NCI-H82 treated with DMSO at 0.1 percent for 48 hours (cell line): ENCODE measurements around the gene EMC9.

Experiments used
- DNase-seq: peaks from one replicate; lab custom pipeline; 2025; ENCODE audit not compliant: unreplicated experiment; lab: John Stamatoyannopoulos, UW

Gene EMC9

GRCh38 chr14:24177041-24177825, 35.8 kb upstream of the EMC9 start:
- no peak for DNase-seq

GRCh38 chr14:24176599-24176998, 35.2 kb upstream of the EMC9 start:
- no peak for DNase-seq

DNA sequence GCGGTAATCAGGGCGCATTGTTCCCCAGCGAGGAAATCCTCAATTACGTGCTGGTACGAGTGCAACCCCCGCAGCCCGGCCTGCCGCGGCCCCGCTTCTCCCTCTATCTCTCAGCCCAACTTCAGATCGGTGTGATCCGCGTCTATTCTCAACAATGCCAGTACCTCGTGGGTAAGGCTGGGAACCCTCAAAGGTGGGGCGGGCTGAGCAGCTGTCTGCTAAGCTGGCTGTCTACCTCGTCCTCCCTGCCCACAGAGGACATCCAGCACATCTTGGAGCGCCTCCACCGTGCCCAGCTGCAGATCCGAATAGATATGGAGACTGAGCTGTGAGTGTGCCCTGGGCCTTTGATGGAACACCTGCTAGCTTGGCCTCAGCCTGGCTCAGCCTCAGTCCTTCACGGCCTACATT, 31.5 kb upstream of the EMC9 start:
- no peak for DNase-seq

DNA sequence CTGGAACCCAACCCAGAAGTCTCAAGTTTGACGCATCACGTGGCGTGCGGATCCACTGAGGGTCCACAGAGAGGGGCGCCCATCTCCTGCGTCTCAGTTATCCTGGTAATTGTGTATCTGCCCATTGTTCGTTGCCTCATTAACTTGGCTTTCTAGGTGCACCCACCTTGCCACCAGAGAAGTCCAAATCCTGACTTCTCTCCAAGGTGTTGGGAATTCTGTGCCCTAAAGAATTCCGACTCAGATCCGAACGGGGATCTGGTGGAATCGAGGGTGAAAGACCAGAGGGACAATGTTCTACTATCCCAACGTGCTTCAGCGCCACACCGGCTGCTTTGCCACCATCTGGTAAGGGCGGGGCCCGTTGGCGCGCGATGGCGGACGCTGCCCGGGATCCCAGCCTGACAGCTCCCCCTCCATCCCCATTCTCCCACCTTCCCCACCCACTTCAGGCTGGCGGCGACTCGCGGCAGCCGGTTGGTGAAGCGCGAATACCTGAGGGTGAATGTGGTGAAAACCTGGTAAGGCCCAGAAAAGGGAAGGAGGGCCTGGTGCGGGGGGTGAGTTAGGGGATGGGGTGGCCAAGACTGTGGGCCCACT, 31.0 kb upstream of the EMC9 start:
- DNase-seq = no peak

DNA sequence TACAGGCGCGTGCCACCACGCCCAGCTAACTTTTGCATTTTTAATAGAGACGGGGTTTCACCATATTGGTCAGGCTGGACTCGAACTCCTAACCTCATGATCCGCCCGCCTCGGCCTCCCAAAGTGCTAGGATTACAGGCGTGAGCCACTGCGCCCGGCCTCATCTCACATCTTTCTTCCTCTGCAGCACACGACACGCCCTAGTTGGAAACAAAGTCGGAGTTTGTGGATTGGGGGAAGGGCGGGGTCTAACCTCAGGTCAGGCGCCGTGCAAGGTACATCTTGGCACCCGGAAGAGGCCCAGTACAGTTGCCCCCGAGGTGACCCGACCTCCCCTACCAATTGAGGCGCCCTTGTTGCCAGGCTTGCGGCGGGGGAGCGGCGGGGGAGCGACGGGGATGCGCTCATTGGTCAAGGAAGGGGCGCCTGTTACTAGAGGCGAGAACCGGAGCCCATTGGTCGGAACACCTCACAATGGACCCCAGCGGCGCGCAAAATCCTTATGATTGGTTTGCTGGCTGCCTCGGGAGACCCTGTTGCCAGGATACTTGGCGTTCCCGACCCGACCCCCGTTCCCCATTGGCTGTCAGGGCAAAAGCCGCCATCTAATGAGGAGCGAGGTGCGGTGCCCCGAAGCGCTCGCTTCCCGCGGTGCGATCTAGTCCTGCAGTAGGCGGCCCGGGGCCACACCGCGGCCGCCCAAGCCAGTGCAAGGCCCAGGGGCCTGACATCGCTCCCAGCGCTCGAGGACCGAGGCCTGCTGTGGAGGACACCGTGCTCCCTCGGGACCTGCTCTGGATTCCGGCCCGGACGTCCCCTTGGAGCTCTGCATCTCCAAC, 30.2 kb upstream of the EMC9 start, which contains the start of gene REC8:
REC8 (plus strand) TSS at position 659 of the 839 bp plus-strand sequence. CDS start 473 bp downstream, outside the sequence.
- DNase-seq = peak; percentile 91

GRCh38 chr14:24167469-24168114, 26.2 kb upstream of the EMC9 start:
- no peak for DNase-seq

- no peak for DNase-seq
These were observed 24.4 kb upstream of the EMC9 start for GRCh38 chr14:24165785-24166184.

DNA sequence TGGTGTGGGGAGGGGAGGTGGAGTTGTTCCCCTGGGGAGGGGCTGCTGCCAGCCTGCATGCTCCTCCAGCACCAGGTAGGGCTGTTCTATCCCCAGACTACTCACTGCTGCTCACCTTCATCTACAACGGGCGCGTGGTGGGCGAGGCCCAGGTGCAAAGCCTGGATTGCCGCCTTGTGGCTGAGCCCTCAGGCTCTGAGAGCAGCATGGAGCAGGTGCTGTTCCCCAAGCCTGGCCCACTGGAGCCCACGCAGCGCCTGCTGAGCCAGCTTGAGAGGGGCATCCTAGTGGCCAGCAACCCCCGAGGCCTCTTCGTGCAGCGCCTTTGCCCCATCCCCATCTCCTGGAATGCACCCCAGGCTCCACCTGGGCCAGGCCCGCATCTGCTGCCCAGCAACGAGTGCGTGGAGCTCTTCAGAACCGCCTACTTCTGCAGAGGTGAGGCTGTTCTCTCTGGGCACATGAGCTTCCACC, 23.2 kb upstream of the EMC9 start:
- no peak for DNase-seq

GRCh38 chr14:24162093-24162492, 20.7 kb upstream of the EMC9 start:
- no peak for DNase-seq

GRCh38 chr14:24160850-24161804, 19.7 kb upstream of the EMC9 start, which contains the start of gene IRF9:
Gene IRF9, plus strand, starts transcription at chr14:24161265. Its CDS starts 880 bp downstream, at chr14:24162145.
- DNase-seq = peak; percentile 89

DNA sequence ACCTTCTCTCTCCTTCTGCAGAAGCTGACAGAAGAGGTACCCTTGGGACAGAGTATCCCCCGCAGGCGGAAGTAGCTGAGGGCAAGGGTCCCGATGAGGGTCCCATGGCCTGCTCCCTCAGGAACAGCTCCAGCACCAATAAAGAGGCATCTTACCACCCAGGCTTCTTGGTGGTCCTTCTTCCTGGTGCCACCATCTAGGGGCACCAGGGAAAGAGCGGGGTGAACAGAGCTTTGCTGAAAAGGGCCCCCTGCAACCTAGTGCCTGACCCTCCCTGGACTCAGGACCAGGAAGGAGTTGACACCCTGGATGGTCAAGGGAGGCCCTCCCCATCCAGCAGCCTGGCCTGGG, 19.1 kb upstream of the EMC9 start:
- DNase-seq = no peak

DNA sequence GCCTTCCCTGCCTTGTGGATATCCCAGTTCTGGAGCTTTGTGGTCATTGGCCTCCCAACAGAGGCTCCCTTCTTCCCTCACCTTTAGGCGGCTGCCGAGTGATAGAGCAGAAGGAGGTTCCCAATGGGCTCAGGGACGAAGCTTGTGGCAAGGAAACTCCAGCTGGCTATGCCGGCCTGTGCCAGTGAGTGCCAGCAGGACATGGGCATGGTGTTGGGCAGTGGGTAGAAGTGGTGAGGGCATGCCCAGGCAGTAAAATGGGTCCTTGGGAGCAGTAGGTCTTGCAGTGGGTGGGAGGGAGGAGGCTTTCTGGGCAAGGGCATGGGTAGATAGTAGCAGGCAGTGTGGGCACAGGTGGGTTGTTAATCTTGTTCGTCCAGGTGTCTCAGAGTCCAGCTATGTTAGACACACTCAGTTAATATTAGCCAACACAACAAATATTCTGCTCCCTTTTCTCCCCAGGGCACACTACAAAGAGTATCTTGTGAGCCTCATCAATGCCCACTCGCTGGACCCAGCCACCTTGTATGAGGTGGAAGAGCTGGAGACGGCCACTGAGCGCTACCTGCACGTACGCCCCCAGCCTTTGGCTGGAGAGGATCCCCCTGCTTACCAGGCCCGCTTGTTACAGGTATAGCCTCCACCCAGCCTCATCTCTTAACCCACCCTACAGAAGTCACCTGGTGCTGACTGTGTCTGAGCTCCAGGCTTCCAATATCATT, 18.5 kb upstream of the EMC9 start:
- DNase-seq = no peak

- no peak for DNase-seq
These were observed 15.9 kb upstream of the EMC9 start for GRCh38 chr14:24157331-24157730.

DNA sequence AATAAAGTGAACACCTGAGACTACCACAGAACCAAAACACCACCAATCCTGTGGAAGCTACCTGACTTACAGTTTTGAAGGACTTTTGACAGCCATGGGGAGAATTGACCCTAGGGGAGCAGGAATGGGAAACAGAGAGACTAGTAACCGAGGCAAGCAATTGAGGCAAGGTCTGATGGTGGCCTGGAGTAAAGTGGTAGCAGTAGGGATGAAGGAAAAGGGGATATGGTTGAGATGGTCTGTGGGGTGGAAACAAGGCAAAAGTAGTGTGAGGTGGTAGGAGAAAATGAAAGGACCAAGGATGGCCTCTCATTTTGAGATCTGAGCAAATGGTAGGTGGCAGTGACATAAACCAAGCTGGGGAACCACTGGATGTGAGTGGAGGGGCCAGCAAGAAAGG, 15.4 kb upstream of the EMC9 start:
- no peak for DNase-seq

GRCh38 chr14:24155100-24155499, 13.7 kb upstream of the EMC9 start:
- no peak for DNase-seq

DNA sequence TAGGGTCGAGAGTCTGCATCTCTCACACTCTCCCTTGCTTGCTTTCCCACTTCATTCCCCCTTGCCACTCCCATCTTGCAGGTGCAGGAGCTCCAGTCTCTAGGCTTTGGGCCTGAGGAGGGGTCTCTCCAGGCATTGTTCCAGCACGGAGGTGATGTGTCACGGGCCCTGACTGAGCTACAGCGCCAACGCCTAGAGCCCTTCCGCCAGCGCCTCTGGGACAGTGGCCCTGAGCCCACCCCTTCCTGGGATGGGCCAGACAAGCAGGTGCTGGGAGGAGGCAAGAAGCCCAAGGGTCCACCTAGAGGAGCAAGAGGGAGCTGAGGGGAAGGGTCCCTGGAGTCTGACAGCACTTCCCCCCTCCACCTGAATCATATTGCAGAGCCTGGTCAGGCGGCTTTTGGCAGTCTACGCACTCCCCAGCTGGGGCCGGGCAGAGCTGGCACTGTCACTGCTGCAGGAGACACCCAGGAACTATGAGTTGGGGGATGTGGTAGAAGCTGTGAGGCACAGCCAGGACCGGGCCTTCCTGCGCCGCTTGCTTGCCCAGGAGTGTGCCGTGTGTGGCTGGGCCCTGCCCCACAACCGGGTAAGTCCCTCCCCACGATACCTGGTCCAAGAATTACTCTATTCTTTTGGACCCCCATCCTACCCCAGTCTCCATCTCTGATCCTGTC, 10.2 kb upstream of the EMC9 start:
- no peak for DNase-seq

DNA sequence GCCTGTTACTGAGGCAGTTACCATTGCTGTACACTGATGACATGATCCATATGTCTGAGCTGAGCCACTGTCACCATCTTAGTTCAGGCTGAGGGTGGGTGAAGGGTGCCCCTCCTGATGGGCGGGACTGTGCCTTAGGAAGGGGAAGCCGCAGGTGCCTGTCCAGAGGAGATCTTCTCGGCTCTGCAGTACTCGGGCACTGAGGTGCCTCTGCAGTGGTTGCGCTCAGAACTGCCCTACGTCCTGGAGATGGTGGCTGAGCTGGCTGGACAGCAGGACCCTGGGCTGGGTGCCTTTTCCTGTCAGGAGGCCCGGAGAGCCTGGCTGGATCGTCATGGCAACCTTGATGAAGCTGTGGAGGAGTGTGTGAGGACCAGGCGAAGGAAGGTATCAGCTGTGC, 9.6 kb upstream of the EMC9 start:
- DNase-seq = no peak

DNA sequence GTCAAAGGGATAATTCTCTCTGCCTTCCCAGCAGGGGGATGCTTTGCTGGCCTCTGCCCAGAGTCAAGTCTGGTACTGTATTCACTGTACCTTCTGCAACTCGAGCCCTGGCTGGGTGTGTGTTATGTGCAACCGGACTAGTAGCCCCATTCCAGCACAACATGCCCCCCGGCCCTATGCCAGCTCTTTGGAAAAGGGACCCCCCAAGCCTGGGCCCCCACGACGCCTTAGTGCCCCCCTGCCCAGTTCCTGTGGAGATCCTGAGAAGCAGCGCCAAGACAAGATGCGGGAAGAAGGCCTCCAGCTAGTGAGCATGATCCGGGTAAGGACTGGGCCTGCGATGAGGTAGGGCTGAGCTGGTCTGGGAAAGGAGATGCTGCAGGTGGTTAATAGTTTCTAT, 9.2 kb upstream of the EMC9 start:
- no peak for DNase-seq

DNA sequence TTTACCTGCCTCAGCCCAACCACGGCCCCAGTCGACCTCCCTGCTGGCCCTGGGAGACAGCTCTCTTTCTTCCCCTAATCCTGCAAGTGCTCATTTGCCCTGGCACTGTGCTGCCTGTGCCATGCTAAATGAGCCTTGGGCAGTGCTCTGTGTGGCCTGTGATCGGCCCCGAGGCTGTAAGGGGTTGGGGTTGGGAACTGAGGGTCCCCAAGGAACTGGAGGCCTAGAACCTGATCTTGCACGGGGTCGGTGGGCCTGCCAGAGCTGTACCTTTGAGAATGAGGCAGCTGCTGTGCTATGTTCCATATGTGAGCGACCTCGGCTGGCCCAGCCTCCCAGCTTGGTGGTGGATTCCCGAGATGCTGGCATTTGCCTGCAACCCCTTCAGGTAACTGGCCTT, 8.7 kb upstream of the EMC9 start:
- DNase-seq = no peak
